GM12891 (cell line): Measurements from ENCODE around the gene ANO2.

Experiments
- DNase-seq: peaks from one replicate; pipeline ENCODE4 v3.0.0; 2011; ENCODE audit warnings: low spot score; ENCODE audit not compliant: insufficient read length
- FAIRE-seq: peaks from 2 replicates; lab custom pipeline; 2011; peaks lifted over from hg19 to GRCh38; lab: Jason Lieb, UNC
- PAX5 ChIP-seq: IDR thresholded peaks from 2 replicates; pipeline ENCODE4 v1.6.1; 2011; ENCODE audit warnings: low read length, moderate library complexity, mild to moderate bottlenecking; ENCODE audit not compliant: insufficient read depth, severe bottlenecking
- POLR2A ChIP-seq: IDR thresholded peaks from 2 replicates; pipeline ENCODE4 v1.6.1; 2011; ENCODE audit warnings: low read depth, low read length, control low read depth
- POLR2AphosphoS5 ChIP-seq: IDR thresholded peaks from 2 replicates; pipeline ENCODE4 v1.6.1; 2011; ENCODE audit warnings: low read depth, low read length, control low read depth
- POU2F2 ChIP-seq: IDR thresholded peaks from 2 replicates; pipeline ENCODE4 v1.6.1; 2011; ENCODE audit warnings: low read depth, mild to moderate bottlenecking, control low read depth, low read length, moderate library complexity
- SPI1 ChIP-seq: IDR thresholded peaks from 2 replicates; pipeline ENCODE4 v1.6.1; 2011; ENCODE audit warnings: low read depth, low read length, control low read depth
- TAF1 ChIP-seq: IDR thresholded peaks from 2 replicates; pipeline ENCODE4 v1.6.1; 2011; ENCODE audit warnings: low read depth, low read length, control low read depth

The ANO2 gene

DNA sequence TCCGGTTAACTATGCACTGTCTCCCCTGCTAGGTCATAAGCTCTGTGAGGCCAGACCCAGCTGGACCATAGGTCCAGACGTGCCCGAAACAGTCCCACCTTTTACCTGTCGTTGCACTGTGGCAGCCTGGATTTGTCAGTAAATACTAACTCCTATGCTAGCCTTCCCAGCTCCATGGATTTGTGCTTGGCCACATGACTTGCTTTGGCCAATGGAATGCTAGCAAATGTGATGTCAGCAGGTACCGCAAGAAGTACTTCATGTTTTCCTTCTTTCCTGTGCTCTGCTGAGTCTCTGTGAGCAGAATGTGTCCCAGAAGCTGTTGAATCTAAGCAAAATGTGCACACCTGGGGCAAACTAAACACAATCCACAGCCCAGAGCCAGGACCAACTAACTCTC is 157.2 kb downstream of the ANO2 start:
- no peak for DNase-seq
- no peak for TF ChIP-seq POLR2A
- TF ChIP-seq TAF1 = no peak
- TF ChIP-seq PAX5 = no peak
- TF ChIP-seq POU2F2 = no peak
- no peak for TF ChIP-seq SPI1
- no peak for TF ChIP-seq POLR2AphosphoS5
- FAIRE-seq = no peak

DNA sequence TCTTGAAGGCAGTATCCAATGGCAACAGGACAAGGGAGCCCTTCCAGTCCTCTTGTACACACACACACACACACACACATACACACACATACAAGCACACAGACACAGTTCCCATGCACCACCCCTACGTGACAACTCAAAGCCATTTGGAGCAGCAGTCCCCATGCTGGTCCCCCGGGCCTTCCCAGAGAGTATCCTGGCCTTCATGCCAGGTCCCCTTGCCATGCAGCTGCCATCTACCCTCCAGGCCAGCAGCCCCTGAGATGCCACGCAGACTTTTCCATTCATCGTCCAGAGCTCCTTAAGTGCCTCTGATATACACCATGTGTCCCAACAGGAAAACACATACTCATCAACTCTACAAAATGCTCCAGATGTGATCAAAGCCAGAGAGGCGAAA is 159.5 kb downstream of the ANO2 start:
- no peak for TF ChIP-seq TAF1
- no peak for TF ChIP-seq POLR2A
- TF ChIP-seq POU2F2 = no peak
- TF ChIP-seq POLR2AphosphoS5 = no peak
- no peak for TF ChIP-seq SPI1
- TF ChIP-seq PAX5 = no peak
- DNase-seq (no peak), FAIRE-seq (no peak)

DNA sequence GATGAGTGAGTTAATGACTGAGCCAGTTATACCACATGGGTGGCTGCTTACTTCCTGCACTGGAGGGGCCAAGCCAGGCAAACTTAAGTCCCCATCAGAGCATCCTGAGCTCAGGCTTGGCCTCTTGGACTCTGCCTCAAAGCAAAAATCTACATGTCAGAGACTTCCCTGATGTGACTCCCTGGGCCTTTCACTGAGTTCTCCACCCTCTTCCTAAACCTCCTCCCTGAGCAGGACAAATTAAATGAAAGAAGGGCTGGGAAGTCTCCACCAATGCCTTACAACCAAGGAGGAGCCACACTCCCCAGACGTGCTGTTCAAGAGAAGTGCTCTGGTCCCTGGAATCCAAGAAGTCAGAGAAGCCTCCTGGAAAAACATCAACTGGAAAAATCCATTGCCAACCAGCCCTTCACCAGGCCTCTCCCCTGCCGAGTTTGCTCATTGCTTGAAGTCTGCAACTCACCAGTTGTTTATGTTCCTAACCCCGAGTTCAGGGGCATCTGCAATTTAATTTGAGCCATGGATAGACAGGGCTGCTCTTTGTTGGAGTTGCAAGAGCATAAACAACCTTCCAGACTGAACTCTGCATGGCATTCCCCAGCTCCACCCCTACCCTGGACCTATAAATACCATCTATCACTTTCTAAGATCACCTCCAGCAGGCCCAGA is 160.5 kb downstream of the ANO2 start:
- TF ChIP-seq PAX5 = no peak
- no peak for TF ChIP-seq SPI1
- no peak for TF ChIP-seq TAF1
- no peak for TF ChIP-seq POU2F2
- no peak for TF ChIP-seq POLR2A
- TF ChIP-seq POLR2AphosphoS5 = no peak
- DNase-seq (no peak), FAIRE-seq (no peak)

DNA sequence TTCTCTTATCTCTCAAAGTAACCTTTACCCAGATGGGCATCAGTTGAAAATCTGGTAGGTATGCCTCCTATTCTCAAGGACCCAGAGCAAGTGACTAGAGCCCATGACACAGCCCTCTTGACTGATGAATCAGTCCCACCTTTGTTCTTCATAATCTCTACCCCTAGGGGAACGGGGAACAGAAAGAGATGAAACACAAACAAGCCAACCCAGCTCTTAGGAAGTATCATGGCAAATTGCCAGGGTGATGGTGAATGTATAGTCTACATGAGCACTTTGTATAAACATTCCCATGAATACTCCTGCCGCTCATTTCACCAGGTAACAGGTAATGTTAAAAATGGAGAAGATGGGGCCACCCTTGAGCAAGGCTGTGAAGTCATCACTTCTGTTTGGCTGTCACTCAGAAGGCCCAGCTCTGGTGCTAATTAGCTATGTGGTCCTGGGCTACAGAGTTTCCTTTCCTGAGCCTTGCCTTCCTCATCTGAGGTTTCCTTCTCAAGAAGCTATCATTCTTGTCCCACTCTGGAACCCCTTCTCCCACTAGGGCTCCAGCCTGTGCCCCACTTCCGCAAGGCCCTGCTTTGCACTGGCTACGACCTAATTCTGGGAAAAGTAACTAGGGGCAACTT is 161.7 kb downstream of the ANO2 start:
- FAIRE-seq (no peak), DNase-seq (no peak)
- no peak for TF ChIP-seq SPI1
- no peak for TF ChIP-seq POU2F2
- TF ChIP-seq POLR2AphosphoS5 = no peak
- TF ChIP-seq PAX5 = no peak
- TF ChIP-seq POLR2A = no peak
- no peak for TF ChIP-seq TAF1

DNA sequence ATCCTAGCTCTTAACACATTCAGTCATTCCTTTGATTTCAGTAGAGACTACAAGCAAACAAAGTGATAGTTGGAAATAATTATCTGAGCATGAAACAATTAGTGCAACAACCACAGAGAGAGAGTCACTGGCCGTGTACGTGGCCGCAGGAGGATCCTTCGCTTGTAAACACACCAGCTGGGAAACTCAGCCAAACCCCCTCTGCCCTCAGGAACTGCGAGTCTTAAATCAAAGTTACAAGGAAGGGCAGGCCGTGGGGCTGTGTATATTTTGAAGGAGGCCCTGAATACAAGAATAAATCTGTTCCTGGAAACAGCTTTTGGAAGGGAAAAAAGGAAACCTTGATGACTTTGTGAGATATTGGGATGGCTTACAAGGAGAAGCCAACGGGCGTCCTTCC is 164.5 kb downstream of the ANO2 start:
- FAIRE-seq = no peak
- no peak for TF ChIP-seq PAX5
- TF ChIP-seq TAF1 = no peak
- TF ChIP-seq POU2F2 = no peak
- no peak for TF ChIP-seq POLR2AphosphoS5
- TF ChIP-seq POLR2A = no peak
- TF ChIP-seq SPI1 = no peak
- DNase-seq = no peak

DNA sequence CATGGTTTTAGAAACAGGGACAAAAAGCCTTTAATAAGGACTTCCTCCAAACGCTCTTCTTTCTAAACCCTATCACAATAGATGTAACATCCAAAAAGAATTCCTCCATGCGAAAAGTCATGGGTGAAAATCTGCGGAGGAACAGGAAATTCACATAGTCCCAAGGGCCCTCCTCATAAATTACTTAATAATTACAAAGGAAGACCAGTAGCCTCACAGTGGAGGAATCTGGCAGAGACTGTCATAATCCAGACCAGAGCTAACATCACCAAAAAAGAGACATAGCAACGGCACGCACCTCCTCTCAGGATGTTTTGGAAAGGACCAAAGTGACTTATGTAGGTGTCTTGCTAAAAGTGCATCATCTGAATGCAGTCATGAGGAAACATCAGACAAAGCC is 165.7 kb downstream of the ANO2 start:
- DNase-seq = no peak
- no peak for FAIRE-seq
- TF ChIP-seq POLR2A (no peak), TAF1 (no peak), POLR2AphosphoS5 (no peak), SPI1 (no peak)

DNA sequence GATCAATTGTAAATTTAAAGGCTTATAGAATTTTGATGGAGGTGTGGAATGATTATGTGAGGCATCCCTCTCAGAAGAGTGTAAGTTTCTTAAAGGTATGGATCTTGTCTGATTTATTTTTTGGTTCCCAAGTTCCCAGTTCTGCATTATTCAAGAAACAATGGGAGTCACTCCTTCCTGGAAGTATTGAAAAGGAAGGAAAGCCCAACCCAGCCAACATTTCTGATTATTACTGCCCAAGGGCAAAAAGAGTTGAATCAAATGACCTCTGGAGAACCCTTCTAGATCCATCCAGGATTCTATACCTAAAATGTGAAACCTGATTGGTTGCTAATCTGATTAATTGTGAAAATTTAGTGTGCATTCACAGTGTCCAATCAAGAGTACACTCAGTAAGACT is 166.2 kb downstream of the ANO2 start:
- DNase-seq (no peak), FAIRE-seq (no peak)
- TF ChIP-seq POU2F2 (no peak), SPI1 (no peak), POLR2A (no peak), POLR2AphosphoS5 (no peak), PAX5 (no peak)

DNA sequence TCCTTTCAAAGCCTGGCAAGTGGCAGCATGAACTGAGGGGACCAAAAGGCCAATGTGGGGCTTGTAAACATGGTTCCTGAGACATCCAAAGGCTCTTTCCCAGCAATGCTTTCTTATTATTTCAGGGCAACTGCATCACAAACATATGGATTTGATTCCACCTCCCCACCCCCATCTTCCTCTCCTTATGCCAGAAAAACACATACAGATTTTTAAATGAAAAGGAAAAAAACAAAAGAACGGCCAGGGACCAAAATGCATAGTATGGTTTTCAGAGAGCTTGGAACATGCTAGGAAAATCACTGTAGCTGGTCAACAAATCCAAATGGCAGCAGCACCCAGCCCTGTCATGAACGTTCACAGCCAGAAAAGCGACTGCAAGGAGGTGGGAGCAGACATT is 167.6 kb downstream of the ANO2 start:
- DNase-seq = no peak
- FAIRE-seq = no peak
- TF ChIP-seq TAF1 (no peak), POLR2A (no peak), PAX5 (no peak), POLR2AphosphoS5 (no peak), POU2F2 (no peak), SPI1 (no peak)

DNA sequence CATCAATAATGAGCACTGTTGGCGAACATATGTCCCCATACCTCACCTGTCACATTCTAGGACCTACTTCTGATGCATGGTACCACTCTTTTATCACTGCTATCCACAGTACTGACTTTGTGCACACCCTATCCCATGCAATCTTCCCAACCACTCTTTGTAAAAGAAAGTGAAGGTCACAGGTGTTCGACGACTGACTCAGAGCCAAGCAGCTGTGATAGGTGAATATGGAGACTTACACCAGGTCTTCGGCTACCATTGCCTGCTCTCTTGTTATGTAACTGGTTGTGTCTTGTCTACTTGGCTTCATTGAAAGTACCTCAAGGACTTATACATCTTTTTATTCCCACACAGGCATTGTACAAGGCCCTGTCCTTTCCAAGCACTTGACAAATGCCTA is 169.0 kb downstream of the ANO2 start:
- DNase-seq = no peak
- FAIRE-seq = no peak
- no peak for TF ChIP-seq POU2F2
- TF ChIP-seq POLR2AphosphoS5 = no peak
- TF ChIP-seq SPI1 = no peak
- no peak for TF ChIP-seq TAF1
- no peak for TF ChIP-seq POLR2A
- no peak for TF ChIP-seq PAX5

DNA sequence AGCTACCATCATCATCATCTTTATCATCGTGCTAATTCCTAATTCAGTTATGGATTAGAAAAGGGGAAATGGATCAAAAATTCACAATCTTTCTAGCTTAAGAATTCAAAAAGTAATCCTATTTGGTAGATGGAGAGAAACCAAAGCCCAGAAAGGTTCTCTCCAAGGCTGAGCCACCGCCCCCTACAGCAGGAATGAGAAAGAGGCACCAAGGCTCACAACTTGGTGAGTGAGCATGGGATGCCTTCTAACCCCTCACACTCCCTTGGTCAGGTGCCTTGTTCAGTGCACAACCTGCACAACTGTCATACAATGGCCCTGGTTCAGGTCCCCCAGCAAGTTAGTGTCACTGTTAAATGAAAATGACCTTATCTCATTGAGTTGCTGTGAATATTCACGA is 171.5 kb downstream of the ANO2 start:
- no peak for DNase-seq
- no peak for FAIRE-seq
- TF ChIP-seq PAX5 = no peak
- TF ChIP-seq SPI1 = no peak
- TF ChIP-seq POLR2AphosphoS5 = no peak
- TF ChIP-seq POU2F2 = no peak
- TF ChIP-seq TAF1 = no peak
- TF ChIP-seq POLR2A = no peak
